HL-60/S4 (cell line): Measurements from ENCODE around the gene CFAP46.
"Not testable (repeated sequence)": the region's sequence is repeated elsewhere in the genome, so short reads cannot be mapped to it uniquely, and the experiment has no call there.

ENCODE experiments used
- in situ Hi-C: fragments of 300-500 bp; cut with MboI; formaldehyde crosslinking; loops from 2 replicates; pipeline ENCODE4 v1.14.3; 2022; ENCODE audit warnings: low sequenced_read_pairs

Gene CFAP46

GRCh38 chr10:132797986-132798385, 144.4 kb downstream of the CFAP46 start:
- in situ Hi-C loops = not testable (repeated sequence)

DNA sequence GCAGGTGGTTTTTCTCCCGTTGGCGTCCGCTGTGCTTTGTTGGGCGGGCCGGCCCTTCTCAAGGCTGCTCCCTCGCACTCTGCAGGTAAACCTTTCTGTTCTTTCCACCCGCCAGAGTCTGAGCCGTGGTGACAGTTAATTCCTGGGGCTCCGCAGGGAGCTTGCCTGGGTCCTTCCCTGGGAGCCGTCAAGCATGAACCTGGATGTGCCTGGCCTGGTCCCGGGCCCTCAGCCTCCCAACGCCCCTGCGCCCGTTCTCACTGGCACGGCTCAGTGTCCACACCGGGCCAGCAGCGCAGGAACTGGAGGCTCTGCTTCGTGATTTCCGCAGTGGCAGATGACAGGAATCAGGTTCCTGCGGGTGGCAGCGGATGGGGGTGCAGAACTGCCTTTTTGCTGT, 145.5 kb downstream of the CFAP46 start:
- in situ Hi-C loops = no loop called here

DNA sequence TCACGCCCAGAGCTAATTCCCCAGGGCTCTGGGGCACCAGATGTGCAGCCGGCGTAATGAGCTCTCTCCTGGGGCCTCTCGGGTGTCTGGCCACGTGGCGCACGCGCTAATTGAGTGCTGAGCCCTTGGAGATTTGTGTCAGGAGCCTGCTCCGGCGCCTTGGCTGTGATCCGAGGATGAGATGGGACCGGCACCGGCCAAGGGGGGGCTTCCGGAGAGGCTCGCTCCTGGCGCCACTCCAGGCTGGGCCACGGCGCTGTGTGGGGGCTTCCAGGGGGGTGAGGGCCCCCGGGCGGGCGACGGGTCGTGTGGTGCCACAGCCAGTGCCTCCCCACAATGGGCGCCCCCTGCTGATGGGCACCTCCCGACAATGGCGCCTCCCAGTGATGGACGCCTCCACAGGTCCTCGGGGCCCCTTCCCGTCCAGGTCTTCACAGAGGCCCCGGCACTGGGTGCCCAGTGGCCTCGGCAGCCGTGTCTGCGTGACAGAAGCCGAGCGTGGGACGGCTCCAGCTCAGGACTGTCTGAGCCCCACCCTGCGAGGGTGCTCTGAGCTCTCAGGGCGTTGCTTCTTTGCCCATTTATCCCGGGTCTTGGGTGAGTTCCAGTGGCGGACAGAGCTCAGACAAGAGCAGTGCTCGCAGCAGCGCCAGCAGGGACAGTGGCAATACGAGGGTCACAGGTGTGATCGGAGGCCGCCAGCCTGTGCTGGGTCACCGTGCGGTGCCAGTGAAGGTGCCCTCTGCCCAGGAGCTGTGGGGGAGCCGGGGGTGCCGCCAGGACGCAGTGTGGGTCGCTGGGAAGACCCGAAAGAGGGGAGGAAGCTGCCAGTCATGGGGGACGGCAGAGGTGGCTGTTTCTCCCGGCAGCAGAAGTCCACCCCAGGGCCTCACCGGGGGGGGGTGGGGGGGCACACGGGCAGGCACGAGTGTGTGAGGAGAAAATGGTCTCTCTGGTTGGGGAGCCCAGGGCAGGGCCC, 148.2 kb downstream of the CFAP46 start:
- in situ Hi-C loops = no loop called here

- in situ Hi-C loops = no loop called here
These were observed 149.2 kb downstream of the CFAP46 start for GRCh38 chr10:132793213-132793612.

DNA sequence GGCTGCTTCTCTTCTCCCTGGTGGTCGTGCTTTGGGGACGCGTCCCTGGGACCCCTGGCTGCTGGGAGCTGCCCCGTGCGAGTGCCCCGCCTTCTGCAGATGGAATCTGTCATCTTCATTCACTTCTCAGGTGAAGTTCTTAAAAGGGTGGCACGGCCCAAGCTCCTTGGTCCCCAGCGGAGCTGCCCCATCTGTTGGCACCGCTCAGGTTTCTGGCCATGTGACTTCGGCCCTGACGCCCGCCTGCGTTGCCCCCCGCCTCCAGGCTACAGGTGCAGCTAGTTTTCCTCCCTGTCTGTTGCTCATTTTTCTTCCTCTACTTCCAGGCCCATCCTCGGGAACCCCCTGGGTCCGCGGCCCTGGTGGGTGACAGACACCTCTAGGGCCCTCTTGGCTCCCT, 149.6 kb downstream of the CFAP46 start:
- in situ Hi-C loops = no loop called here

GRCh38 chr10:132792099-132792498, 150.3 kb downstream of the CFAP46 start:
- in situ Hi-C loops = not testable (repeated sequence)

DNA sequence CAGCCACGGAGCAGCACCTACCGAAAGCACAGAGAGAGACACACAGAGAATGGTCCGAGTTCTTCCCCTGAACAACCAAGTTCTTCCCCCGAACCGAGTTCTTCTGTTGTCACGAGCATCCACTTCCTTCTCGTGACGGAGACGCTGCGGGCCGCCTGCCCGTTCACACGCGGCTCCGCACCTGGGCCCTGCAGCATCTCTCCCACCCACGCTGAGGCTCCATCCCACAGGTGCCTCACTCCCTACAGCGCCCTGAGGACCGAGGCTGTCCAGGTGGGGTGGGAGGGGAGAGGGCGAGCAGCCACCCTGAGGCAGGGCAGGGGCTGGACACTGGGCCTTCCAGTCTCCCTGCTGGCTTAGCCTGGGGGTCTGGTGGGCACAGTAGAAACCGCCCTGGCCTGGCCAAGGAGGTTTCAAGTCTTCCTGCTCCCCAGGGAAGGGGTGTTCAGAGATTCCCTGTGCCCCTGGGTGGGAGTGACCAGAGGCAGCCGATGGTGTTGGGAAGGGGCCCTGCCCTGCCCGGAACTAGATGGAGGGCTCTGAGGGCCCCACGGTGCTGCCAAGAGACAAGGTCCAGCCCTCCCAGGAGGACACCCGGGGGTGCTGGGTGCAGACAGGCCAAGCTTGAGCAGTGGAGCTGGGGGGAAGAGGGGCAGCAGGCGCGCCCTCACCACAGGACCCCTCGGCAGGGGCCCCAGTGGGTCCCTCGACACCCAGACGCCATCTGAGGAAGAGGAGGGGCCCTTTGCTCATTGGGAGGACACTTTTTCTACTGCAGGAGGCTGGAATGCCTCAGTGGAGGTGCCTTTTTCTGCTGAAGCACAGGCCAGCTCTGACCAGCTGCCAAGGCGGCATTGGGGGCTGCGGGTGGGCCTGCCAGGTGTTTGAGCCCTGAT, 151.2 kb downstream of the CFAP46 start:
- in situ Hi-C loops = no loop called here

GRCh38 chr10:132790470-132790869, 151.9 kb downstream of the CFAP46 start:
- in situ Hi-C loops = no loop called here

- in situ Hi-C loops = no loop called here
These were observed 152.7 kb downstream of the CFAP46 start for GRCh38 chr10:132789659-132790148.

- in situ Hi-C loops = no loop called here
These were observed 153.5 kb downstream of the CFAP46 start for GRCh38 chr10:132788831-132789219.

DNA sequence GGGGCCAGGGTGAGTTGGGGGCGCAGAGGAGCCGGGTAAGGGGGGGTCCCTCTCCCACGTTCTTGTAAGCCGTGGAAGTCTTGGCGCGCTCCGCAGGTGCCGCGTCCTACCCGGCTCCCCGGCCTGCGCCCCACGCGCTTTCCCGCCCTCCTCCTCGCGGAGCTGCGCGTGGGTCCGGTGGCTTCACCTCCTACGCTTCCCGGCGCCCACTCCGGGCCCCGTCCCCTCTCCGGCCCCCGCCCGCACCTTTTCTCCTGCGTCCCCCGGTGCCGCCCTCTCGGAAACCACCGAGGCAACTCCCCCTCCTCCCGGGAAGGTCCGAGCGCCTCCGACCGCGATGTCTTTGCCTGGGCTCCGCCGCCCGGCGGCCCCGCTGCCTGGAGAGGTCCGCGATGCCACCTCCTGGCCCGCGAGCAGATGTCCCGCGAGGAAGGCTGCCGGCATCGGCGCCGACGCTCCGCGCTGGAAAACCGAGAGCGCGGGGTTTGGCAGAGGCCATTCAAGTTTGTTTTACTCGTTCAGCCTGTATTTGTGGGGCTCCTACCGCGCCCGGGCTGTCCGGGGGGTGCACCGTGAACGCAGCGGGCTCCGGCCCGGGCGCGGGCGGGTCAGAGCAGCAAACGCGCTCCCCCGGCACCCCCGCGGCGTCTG, 154.1 kb downstream of the CFAP46 start:
- in situ Hi-C loops = no loop called here

- in situ Hi-C loops = no loop called here
These were observed 154.7 kb downstream of the CFAP46 start for GRCh38 chr10:132787495-132788179.

GRCh38 chr10:132786884-132787494, 155.4 kb downstream of the CFAP46 start:
- in situ Hi-C loops = no loop called here

DNA sequence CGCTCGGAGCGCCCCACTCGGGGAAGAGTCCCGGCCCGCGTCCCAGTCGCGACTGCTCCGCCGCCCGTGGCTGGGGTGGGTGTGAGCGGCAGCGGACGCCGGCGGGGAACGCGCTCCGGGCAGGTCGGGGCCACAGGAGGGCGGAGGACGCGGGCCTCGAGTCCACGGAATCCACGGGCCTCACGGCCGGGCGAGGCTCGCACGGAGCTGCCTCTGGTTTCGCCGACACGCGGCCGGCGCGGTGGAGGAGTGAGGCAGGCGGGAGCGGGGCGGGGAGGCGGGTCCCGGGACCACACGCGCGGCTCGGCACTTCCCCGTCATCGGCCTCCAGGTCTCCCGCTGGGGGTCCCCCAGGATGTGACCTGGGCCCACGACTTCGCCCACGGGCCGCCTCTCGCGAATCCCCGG, 155.9 kb downstream of the CFAP46 start:
- in situ Hi-C loops = no loop called here

DNA sequence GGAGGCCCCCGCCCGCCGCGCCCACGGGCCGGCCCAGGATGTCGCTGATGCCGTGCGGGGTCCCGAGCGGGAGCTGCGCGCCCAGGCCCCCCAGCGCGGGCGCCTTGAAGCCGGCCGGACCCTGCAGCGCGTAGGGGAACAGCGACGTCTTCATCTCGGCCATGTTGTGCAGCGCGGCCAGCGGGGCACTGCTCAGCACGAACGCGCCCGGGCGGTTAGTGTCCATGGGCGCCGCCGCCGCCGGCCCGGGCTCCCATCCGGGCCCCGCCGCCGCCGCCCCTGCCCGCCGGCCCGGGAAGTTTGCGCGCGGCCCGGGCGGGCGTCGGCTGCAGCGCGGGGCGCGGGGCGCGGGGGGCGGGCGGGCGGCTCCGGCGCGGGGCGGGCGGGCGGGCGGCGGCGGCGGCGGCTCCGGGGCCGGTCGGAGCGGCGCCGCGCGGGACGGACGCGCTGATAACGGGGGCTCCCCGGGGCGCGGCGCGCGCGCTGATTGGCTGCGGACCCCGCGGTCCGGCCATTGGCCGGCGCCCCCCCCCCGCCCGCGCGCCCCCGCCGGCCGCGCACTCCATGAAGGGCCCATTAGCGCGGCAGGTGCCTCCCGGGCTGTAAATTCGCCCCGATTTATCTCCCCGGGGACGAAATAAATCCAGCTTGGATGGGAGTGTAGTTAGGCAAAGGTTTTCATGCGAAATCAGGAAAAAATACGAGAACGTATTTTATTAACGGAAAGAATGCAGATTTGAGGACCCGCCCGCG, 156.5 kb downstream of the CFAP46 start, which contains the start of gene NKX6-2:
NKX6-2 (minus strand) TSS at position 425 of the 753 bp plus-strand sequence; CDS start at position 226, 199 bp downstream.
- in situ Hi-C loops = no loop called here

DNA sequence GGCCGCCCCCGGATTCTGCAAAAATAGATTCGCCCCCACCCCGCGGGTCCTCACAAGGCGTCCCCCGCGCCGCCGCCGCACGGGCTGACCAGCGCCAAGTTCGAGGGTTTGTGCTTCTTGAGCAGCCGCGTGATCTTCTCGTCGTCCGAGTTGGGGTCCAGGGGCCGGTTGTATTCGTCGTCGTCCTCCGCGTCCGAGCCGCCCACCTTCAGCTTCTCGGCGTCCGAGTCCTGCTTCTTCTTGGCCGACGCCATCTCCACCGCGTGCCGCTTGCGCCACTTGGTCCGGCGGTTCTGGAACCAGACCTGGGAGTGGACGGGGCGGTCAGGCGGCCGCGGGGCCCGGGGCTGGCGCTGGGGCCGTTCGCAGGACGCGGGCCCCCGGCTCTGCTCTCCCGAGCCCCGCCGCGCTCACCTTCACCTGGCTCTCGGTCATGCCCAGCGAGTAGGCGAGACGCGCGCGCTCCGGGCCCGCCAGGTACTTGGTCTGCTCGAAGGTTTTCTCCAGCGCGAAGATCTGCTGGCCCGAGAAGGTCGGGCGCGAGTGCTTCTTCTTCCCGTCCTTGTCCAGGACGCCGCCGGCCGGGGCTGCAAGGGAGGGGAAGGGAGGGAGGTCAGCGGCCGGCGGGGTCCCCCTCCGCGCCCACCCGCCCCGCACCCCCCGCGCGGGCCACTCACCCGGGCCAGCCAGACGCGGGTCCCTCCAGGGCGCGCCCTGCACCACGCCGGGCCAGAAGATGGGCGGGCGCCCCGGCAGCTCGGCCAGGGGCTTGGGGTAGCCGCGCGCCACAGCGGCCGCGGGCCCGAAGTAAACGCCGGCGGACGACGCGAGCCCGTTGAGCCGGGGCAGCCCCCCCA, 157.3 kb downstream of the CFAP46 start:
- in situ Hi-C loops = no loop called here

DNA sequence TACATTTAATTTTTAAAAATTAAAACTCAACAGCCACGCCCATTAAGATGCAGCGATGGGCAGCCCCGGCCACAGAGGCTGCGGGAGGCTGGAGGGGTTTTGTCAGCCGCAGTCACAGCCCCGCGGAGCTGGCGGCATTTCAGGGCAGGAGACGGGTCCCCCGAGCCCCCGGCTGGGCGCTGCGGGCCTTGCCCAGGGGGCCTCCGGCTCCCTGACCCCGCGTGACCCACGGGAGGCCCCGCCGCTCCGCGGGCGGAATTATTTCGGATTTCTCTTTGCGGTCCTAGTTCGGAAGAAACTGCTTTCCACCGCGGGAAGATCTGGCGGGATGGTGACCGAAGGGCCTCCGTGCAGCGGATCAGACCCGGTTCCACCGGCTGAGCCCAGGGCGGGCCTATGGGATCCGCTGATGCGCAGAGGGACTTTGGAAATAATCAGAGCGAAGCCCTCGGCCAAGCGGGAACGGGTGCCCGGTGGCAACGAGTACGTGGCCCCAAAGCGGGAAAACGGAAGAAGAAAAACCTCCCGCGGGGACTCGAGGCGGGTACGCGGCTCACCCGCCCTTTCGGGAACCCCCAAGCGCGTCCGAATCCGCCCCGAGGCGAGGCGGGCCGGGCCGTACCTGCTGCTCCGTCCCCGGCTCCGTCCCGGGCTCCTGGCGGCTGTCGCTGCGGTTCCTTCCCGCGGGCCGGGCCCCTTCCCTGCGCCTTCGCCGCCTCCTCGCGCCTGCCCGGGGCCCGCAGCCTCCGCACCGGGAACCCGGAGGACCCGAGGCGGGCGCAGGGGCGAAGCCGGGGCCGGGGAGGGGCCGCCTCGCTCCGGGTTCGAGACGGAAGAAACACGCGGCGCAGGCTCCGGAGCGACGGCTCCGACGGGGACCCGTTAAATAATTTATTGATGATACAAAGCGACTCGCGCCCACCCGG, 158.2 kb downstream of the CFAP46 start:
- in situ Hi-C loops = no loop called here
